DOHH2 (cell line): ENCODE measurements around the gene DERA.

Source experiments
- EZH2phosphoT487 ChIP-seq: fragments of 200-600 bp; sonication (generic); IDR thresholded peaks from 2 replicates; pipeline ENCODE4 v1.6.1; 2017; ENCODE audit warnings: borderline replicate concordance, mild to moderate bottlenecking, antibody characterized with exemption, low read length, moderate library complexity, mixed read lengths
- TF ChIP-seq, protein P1 (sequence below): fragments of 200-600 bp; sonication (generic); IDR thresholded peaks from one replicate; pipeline ENCODE4 v1.5.1; 2014; ENCODE audit warnings: antibody characterized with exemption, mild to moderate bottlenecking, low read depth, low read length; ENCODE audit not compliant: poor library complexity, severe bottlenecking

DNA sequence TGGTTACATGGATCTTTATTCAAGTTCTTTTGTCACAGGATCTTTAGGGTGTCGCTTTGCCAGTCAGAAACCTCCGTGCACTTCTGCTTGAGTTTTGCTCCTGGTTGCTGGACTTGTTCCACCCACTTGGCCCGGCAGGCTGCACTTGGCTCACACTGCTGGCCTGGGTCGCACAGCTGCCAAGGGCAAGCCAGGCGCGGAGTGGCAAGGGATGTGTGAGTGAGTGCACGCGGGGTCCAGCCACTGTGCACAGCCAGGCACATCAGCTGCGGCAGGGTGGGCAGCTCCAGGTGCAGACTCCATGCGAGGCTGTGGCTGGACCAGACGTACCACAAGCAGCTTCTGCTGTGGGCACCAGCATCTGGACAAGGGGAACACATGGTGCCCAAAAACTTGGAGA lies 76.6 kb downstream of the DERA start:
- TF ChIP-seq, protein P1, sequence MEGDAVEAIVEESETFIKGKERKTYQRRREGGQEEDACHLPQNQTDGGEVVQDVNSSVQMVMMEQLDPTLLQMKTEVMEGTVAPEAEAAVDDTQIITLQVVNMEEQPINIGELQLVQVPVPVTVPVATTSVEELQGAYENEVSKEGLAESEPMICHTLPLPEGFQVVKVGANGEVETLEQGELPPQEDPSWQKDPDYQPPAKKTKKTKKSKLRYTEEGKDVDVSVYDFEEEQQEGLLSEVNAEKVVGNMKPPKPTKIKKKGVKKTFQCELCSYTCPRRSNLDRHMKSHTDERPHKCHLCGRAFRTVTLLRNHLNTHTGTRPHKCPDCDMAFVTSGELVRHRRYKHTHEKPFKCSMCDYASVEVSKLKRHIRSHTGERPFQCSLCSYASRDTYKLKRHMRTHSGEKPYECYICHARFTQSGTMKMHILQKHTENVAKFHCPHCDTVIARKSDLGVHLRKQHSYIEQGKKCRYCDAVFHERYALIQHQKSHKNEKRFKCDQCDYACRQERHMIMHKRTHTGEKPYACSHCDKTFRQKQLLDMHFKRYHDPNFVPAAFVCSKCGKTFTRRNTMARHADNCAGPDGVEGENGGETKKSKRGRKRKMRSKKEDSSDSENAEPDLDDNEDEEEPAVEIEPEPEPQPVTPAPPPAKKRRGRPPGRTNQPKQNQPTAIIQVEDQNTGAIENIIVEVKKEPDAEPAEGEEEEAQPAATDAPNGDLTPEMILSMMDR, result no peak
- TF ChIP-seq EZH2phosphoT487, result no peak
